ENCODE measurements around the gene TGFB1. TPM values are rescaled to one million over a fixed set of nuclear protein-coding genes. Genes with fewer than 3 reads are reported as not detected.
A peak's percentile ranks its signal among the peaks of the same experiment; 100 is the strongest.

TGFB1 gene
- total and polyA plus RNA-seq, 7 experiments from 2014 or later, result 31.4 to 322 (median 97.4) TPM

- intact Hi-C loops (cut with micrococcal nuclease), result loop anchor here (1.0 to 5.0 kb wide), 7 partner anchors 12 to 1017 kb away; partner anchors contain the start of genes BCKDHA (in 2 of the 2), EXOSC5 (in 2 of the 2), C19orf47 (in 1 of the 2) and DMAC2 (in 1 of the 2)
- peak overlapping the region; percentile 82 to 100 (median 98) for H3K4me3 Mint-ChIP-seq
- peaks cover 15 to 21% of the 10 kb centered on the region in 2 donors for H3K4me1 ChIP-seq (ENCODE audit: control insufficient read depth in 2 of 2, insufficient read depth in 2 of 2, low read length in 2 of 2)
- no peaks in the 10 kb centered on the region for H3K27me3 ChIP-seq (ENCODE audit: control insufficient read depth in 2 of 2, insufficient read depth in 2 of 2, low read length in 2 of 2)
- peaks cover 0 to 8% (median 3%) of the 10 kb centered on the region in 5 donors for H3K36me3 Mint-ChIP-seq
- peak overlapping the region; percentile 96 to 100 (median 99) for H3K27ac Mint-ChIP-seq
- no peaks in the 10 kb centered on the region for H3K27me3 Mint-ChIP-seq
- no peaks in the 10 kb centered on the region for H3K9me3 Mint-ChIP-seq
- peak overlapping the region; percentile 99 for H3K27ac ChIP-seq (ENCODE audit: low read depth, low read length)
- peaks cover 14 to 42% (median 35%) of the 10 kb centered on the region in 7 donors for H3K4me1 Mint-ChIP-seq
- ChIA-PET CTCF (interaction anchor here (0.7 to 4.2 kb wide), 8 partner anchors 10 to 233 kb away, joined by 3 to 39 read pairs (median 4); partner anchors contain the start of gene TGFB1), POLR2A (interaction anchor here (0.6 to 5.2 kb wide), 18 partner anchors 8 to 1174 kb away, joined by 3 to 127 read pairs (median 5); partner anchors contain the start of genes ACTMAP, BCKDHA, CEACAM21 and DMAC2)
- DNase-seq, result no peak
- no peak for ATAC-seq
- H3K4me3 ChIP-seq (ENCODE audit: low read length), result peak overlapping the region; percentile 98
- H3K9me3 ChIP-seq (ENCODE audit: control insufficient read depth in 2 of 3, low read length in 3 of 3), result no peaks in the 10 kb centered on the region
- H3K36me3 ChIP-seq (ENCODE audit: control insufficient read depth in 2 of 3, insufficient read depth in 3 of 3, low read length in 3 of 3), result no peaks in the 10 kb centered on the region
Observed at GRCh38 chr19:41364524-41365391, 11.0 kb upstream of the TGFB1 start.

GRCh38 chr19:41363753-41364523 lies 10.2 kb upstream of the TGFB1 start, which contains the start of gene B9D2:
B9D2 (minus strand) TSS chr19:41364149; CDS start chr19:41363519, 630 bp downstream.
- Mint-ChIP-seq H3K9me3 (no peaks in the 10 kb centered on the region), H3K4me1 (peaks cover 14 to 51% (median 41%) of the 10 kb centered on the region in 7 donors), H3K36me3 (peaks cover 0 to 8% (median 3%) of the 10 kb centered on the region in 5 donors), H3K27ac (peak within 1 kb of the TSS; percentile 96 to 100 (median 99)), H3K4me3 (peak within 1 kb of the TSS; percentile 82 to 100 (median 98)), H3K27me3 (no peaks in the 10 kb centered on the region)
- H3K36me3 ChIP-seq (ENCODE audit: control insufficient read depth in 2 of 3, insufficient read depth in 3 of 3, low read length in 3 of 3), result no peaks in the 10 kb centered on the region
- no peaks in the 10 kb centered on the region for H3K27me3 ChIP-seq (ENCODE audit: control insufficient read depth in 2 of 2, insufficient read depth in 2 of 2, low read length in 2 of 2)
- peak within 1 kb of the TSS; percentile 99 for H3K27ac ChIP-seq (ENCODE audit: low read depth, low read length)
- peak; percentile 91 to 99 (median 98) for DNase-seq
- intact Hi-C loops (cut with micrococcal nuclease), result loop anchor here (1.0 to 5.0 kb wide), 8 partner anchors 10 to 1017 kb away; partner anchors contain the start of genes BCKDHA (in 2 of the 2), EXOSC5 (in 2 of the 2), C19orf47 (in 1 of the 2) and DMAC2 (in 1 of the 2)
- POLR2A ChIA-PET, result interaction anchor here (0.6 to 5.2 kb wide), 29 partner anchors 9 to 1173 kb away, joined by 3 to 127 read pairs (median 4); partner anchors contain the start of genes ACTMAP, BCKDHA, CCDC97 and CEACAM21
- CTCF ChIA-PET, result interaction anchor here (0.7 to 4.2 kb wide), 9 partner anchors 9 to 206 kb away, joined by 3 to 39 read pairs (median 3); partner anchors contain the start of gene TGFB1
- H3K4me1 ChIP-seq (ENCODE audit: control insufficient read depth in 2 of 2, insufficient read depth in 2 of 2, low read length in 2 of 2), result peaks cover 15 to 21% of the 10 kb centered on the region in 2 donors
- peak; percentile 96 for ATAC-seq
- no peaks in the 10 kb centered on the region for H3K9me3 ChIP-seq (ENCODE audit: control insufficient read depth in 2 of 3, low read length in 3 of 3)
- H3K4me3 ChIP-seq (ENCODE audit: low read length), result peak within 1 kb of the TSS; percentile 98

- H3K9me3 ChIP-seq (ENCODE audit: control insufficient read depth in 2 of 3, low read length in 3 of 3), result no peaks in the 10 kb centered on the region
- H3K4me1 Mint-ChIP-seq, result peaks cover 16 to 56% (median 44%) of the 10 kb centered on the region in 7 donors
- H3K9me3 Mint-ChIP-seq, result no peaks in the 10 kb centered on the region
- peak overlapping the region; percentile 96 to 100 (median 99) for H3K27ac Mint-ChIP-seq
- H3K27ac ChIP-seq (ENCODE audit: low read depth, low read length), result peak overlapping the region; percentile 99
- intact Hi-C loops (cut with micrococcal nuclease), result loop anchor here (1.0 to 5.0 kb wide), 2 partner anchors 9 to 1016 kb away; partner anchors contain the start of genes C19orf47 (in 1 of the 2) and PLD3 (in 1 of the 2)
- CTCF ChIA-PET, result interaction anchor here (0.5 to 4.2 kb wide), 6 partner anchors 8 to 88 kb away, joined by 3 to 39 read pairs (median 3); partner anchors contain the start of gene TGFB1
- H3K4me3 ChIP-seq (ENCODE audit: low read length), result peak overlapping the region; percentile 98
- no peaks in the 10 kb centered on the region for H3K27me3 Mint-ChIP-seq
- H3K27me3 ChIP-seq (ENCODE audit: control insufficient read depth in 2 of 2, insufficient read depth in 2 of 2, low read length in 2 of 2), result no peaks in the 10 kb centered on the region
- H3K36me3 Mint-ChIP-seq, result peaks cover 0 to 8% (median 3%) of the 10 kb centered on the region in 5 donors
- peaks cover 18 to 26% of the 10 kb centered on the region in 2 donors for H3K4me1 ChIP-seq (ENCODE audit: control insufficient read depth in 2 of 2, insufficient read depth in 2 of 2, low read length in 2 of 2)
- POLR2A ChIA-PET, result interaction anchor here (0.6 to 5.2 kb wide), 20 partner anchors 9 to 879 kb away, joined by 3 to 127 read pairs (median 5); partner anchors contain the start of genes ACTMAP, BCKDHA, CCDC97 and COQ8B
- H3K4me3 Mint-ChIP-seq, result peak overlapping the region; percentile 82 to 100 (median 98)
- no peak for DNase-seq
- no peak for ATAC-seq
- H3K36me3 ChIP-seq (ENCODE audit: control insufficient read depth in 2 of 3, insufficient read depth in 3 of 3, low read length in 3 of 3), result no peaks in the 10 kb centered on the region
Observed at GRCh38 chr19:41363371-41363752, 9.6 kb upstream of the TGFB1 start.

- Histone ChIP-seq H3K4me1 (ENCODE audit: control insufficient read depth in 2 of 2, insufficient read depth in 2 of 2, low read length in 2 of 2) (peaks cover 25 to 34% of the 10 kb centered on the region in 2 donors), H3K27me3 (ENCODE audit: control insufficient read depth in 2 of 2, insufficient read depth in 2 of 2, low read length in 2 of 2) (no peaks in the 10 kb centered on the region), H3K9me3 (ENCODE audit: control insufficient read depth in 2 of 3, low read length in 3 of 3) (no peaks in the 10 kb centered on the region), H3K27ac (ENCODE audit: low read depth, low read length) (peak overlapping the region; percentile 99), H3K36me3 (ENCODE audit: control insufficient read depth in 2 of 3, insufficient read depth in 3 of 3, low read length in 3 of 3) (no peaks in the 10 kb centered on the region), H3K4me3 (ENCODE audit: low read length) (no peak overlapping the region)
- ChIA-PET CTCF (interaction anchor here (0.6 to 4.2 kb wide), 2 partner anchors 10 to 60 kb away, joined by 4 to 39 read pairs; partner anchors contain the start of gene TGFB1), POLR2A (interaction anchor here (1.4 to 5.2 kb wide), 5 partner anchors 10 to 99 kb away, joined by 6 to 127 read pairs (median 10); partner anchors contain the start of genes HNRNPUL1 and TGFB1)
- H3K4me1 Mint-ChIP-seq, result peaks cover 27 to 67% (median 55%) of the 10 kb centered on the region in 7 donors
- DNase-seq, result no peak
- H3K27me3 Mint-ChIP-seq, result no peaks in the 10 kb centered on the region
- peak overlapping the region; percentile 96 to 100 (median 99) for H3K27ac Mint-ChIP-seq
- intact Hi-C loops (cut with micrococcal nuclease), result loop anchor here in 1 of 2 donors (5.0 kb wide), 1 partner anchor 1015 kb away; the partner anchor contains the start of genes C19orf47 and PLD3
- peak overlapping the region; percentile 19 to 100 (median 96) for H3K4me3 Mint-ChIP-seq
- no peak for ATAC-seq
- peaks cover 0 to 8% (median 3%) of the 10 kb centered on the region in 5 donors for H3K36me3 Mint-ChIP-seq
- no peaks in the 10 kb centered on the region for H3K9me3 Mint-ChIP-seq
Observed at GRCh38 chr19:41362143-41362847, 8.6 kb upstream of the TGFB1 start.

GRCh38 chr19:41359741-41360140 lies 6.0 kb upstream of the TGFB1 start:
- H3K9me3 Mint-ChIP-seq, result no peaks in the 10 kb centered on the region
- DNase-seq, result no peak
- peak overlapping the region; percentile 14 to 76 (median 53) for H3K27ac Mint-ChIP-seq
- H3K36me3 Mint-ChIP-seq, result peaks cover 0 to 16% (median 0%) of the 10 kb centered on the region in 5 donors
- no peaks in the 10 kb centered on the region for H3K27me3 ChIP-seq (ENCODE audit: control insufficient read depth in 2 of 2, insufficient read depth in 2 of 2, low read length in 2 of 2)
- intact Hi-C loops (cut with micrococcal nuclease), result loop anchor here (5.0 to 10.0 kb wide), 2 partner anchors 585 to 1012 kb away; partner anchors contain the start of genes C19orf47 (in 1 of the 2), MIA (in 1 of the 2), PLD3 (in 1 of the 2) and RAB4B (in 1 of the 2)
- H3K4me1 ChIP-seq (ENCODE audit: control insufficient read depth in 2 of 2, insufficient read depth in 2 of 2, low read length in 2 of 2), result peaks cover 34 to 56% of the 10 kb centered on the region in 2 donors
- H3K9me3 ChIP-seq (ENCODE audit: control insufficient read depth in 2 of 3, low read length in 3 of 3), result no peaks in the 10 kb centered on the region
- ATAC-seq, result no peak
- H3K36me3 ChIP-seq (ENCODE audit: control insufficient read depth in 2 of 3, insufficient read depth in 3 of 3, low read length in 3 of 3), result no peaks in the 10 kb centered on the region
- ChIA-PET CTCF (interaction anchor here (0.5 to 0.6 kb wide), 2 partner anchors 21 to 172 kb away, joined by 3 to 4 read pairs; no protein-coding TSS in a partner anchor), POLR2A (interaction anchor here (1.2 to 2.6 kb wide), 2 partner anchors 56 to 96 kb away, joined by 3 to 10 read pairs; partner anchors contain the start of gene HNRNPUL1)
- no peaks in the 10 kb centered on the region for H3K27me3 Mint-ChIP-seq
- peak overlapping the region in 4 of 10 donors; percentile 17 to 65 (median 23) for H3K4me3 Mint-ChIP-seq
- H3K27ac ChIP-seq (ENCODE audit: low read depth, low read length), result no peak overlapping the region
- H3K4me1 Mint-ChIP-seq, result peaks cover 41 to 82% (median 69%) of the 10 kb centered on the region in 7 donors
- H3K4me3 ChIP-seq (ENCODE audit: low read length), result no peak overlapping the region
